ENCODE measurements around the gene NRBP1.
A peak's percentile ranks its signal among the peaks of the same experiment; 100 is the strongest.

NRBP1 gene

GRCh38 chr2:27390822-27391679 lies 37.4 kb upstream of the NRBP1 start:
- TF ChIP-seq CTCF (IDR thresholded peaks at IDR 0.05; ENCODE audit: low read depth, low read length): no peak
- H3K4me3 ChIP-seq (ENCODE audit: low read depth, low read length): no peak overlapping the region

- no peak overlapping the region for H3K4me3 ChIP-seq (ENCODE audit: low read depth, low read length)
- TF ChIP-seq CTCF (IDR thresholded peaks at IDR 0.05; ENCODE audit: low read depth, low read length): no peak
These were observed 35.2 kb upstream of the NRBP1 start for GRCh38 chr2:27393225-27393624.

GRCh38 chr2:27398962-27399361 lies 29.5 kb upstream of the NRBP1 start:
- TF ChIP-seq CTCF (IDR thresholded peaks at IDR 0.05; ENCODE audit: low read depth, low read length): no peak
- no peak overlapping the region for H3K4me3 ChIP-seq (ENCODE audit: low read depth, low read length)

GRCh38 chr2:27400348-27401135 lies 27.9 kb upstream of the NRBP1 start:
- no peak overlapping the region for H3K4me3 ChIP-seq (ENCODE audit: low read depth, low read length)
- no peak for TF ChIP-seq CTCF (IDR thresholded peaks at IDR 0.05; ENCODE audit: low read depth, low read length)

GRCh38 chr2:27407798-27408491 lies 20.5 kb upstream of the NRBP1 start:
- H3K4me3 ChIP-seq (ENCODE audit: low read depth, low read length): peak overlapping the region; percentile 98
- peak; percentile 58; the same call in 1 of the 2 replicates for TF ChIP-seq CTCF (IDR thresholded peaks at IDR 0.05; ENCODE audit: low read depth, low read length)

GRCh38 chr2:27408601-27409320 lies 19.7 kb upstream of the NRBP1 start:
- H3K4me3 ChIP-seq (ENCODE audit: low read depth, low read length): peak overlapping the region; percentile 98

More at GRCh38 chr2:27408601-27409320, 19.7 kb upstream of the NRBP1 start:
- TF ChIP-seq CTCF (IDR thresholded peaks at IDR 0.05; ENCODE audit: low read depth, low read length): no peak

All from WI38 (cell line).